GM19452 (cell line): Measurements from ENCODE around the gene GNL1.
A peak's percentile ranks its signal among the peaks of the same experiment; 100 is the strongest.
"Not testable (repeated sequence)": the region's sequence is repeated elsewhere in the genome, so short reads cannot be mapped to it uniquely, and the experiment has no call there.

ENCODE experiments used
- ATAC-seq: cut with Tn5 transposase; IDR thresholded peaks from one replicate; pipeline ENCODE4 v1.9.1; 2021; ENCODE audit not compliant: unreplicated experiment

GNL1 gene

DNA sequence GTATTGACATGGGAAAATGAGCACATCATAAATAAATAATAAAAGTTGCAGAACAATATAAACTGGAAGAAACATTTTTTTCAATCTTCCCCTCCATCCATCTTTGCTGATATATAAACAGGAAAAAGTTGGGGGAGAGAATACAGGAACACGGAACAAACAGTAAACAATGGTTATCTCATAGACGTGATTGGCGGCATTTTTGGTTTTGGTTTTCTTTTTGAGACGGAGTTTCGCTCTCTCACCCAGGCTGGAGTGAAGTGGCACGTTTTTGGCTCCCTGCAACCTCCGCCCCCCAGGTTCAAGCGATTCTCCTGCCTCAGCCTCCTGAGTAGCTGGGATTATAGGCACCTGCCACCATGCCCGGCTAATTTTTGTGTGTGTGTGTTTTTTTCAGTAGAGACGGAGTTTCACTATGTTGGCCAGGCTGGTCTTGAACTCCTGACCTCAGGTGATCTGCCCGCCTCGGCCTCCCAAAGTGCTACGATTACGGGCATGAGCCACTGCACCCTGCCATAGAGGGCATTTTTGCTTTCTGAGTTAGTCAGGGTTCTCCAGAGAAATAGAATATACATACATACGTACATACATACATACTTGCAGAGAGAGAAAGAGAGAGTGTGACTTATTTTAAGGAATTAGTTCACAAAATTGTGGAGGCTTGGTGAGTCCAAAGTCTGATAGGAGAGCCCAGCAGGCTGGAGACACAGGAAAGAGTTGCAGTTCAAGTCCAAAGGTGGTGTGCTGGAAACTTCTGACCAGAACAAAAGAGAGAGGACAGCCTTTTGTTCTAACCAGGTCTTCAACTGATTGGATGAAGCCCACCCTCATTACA, 22.6 kb downstream of the GNL1 start:
- no peak for ATAC-seq

DNA sequence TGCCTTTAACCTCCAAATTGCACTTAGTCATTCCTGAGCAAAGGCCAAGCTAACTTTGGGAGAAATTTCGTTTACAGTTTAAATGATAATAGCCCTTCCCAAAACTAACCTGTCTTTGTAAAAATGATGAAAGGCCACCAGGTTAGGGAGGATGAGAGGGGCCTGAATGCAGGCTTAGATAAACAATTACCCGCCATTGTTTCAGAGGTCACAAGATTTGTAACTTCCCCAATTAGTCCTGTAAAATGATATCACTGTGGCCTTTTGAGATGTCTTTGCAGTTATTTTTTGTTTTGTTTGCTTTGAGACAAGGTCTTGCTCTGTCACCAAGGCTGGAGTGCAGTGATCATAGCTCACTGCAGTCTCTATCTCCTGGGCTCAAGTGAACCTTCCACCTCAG, 26.3 kb downstream of the GNL1 start:
- ATAC-seq: no peak

DNA sequence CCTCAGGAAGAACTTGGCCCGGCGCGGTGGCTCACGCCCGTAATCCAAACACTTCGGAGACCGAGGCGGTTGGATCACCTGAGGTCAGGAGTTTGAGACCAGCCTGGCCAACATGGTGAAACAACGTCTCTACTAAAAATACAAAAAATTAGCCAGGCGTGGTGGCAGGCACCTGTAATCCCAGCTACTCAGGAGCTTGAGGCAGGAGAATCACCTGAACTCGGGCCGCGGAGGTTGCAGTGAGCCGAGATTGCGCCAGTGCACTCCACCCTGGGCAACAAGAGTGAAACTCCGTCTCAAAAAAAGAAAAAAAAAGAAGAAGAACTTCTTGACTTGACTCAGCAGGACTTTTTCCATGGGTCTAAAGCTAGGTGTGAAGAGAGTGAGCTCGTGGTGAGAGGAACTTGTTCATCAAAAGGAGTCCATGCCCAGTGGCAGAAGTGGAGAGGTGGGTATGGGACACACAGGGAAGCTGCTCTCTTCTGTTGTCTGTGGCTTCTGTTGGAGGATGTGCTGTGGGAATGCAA, 26.9 kb downstream of the GNL1 start:
- peak; percentile 42 for ATAC-seq

DNA sequence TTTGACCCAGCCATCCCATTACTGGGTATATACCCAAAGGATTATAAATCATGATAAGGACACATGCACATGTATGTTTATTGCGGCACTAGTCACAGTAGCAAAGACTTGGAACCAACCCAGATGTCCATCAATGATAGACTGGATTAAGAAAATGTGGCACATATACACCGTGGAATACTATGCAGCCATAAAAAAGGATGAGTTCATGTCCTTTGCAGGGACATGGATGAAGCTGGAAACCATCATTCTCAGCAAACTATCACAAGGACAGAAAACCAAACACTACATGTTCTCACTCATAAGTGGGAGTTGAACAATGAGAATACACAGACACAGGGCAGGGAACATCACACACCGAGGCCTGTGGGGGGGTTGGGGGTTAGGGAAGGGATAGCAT, 29.8 kb downstream of the GNL1 start:
- not testable (repeated sequence) for ATAC-seq

DNA sequence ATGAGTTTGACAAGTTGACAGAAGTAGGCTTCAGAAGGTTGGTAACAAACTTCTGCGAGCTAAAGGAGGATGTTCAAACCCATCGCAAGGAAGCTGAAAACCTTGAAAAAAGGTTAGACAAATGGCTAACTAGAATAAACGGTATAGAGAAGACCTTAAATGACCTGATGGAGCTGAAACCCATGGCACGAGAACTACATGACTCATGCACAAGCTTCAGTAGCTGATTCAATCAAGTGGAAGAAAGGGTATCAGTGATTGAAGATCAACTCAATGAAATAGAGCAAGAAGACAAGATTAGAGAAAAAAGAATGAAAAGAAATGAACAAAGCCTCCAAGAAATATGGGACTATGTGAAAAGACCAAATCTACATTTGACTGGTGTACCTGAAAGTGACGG, 34.3 kb downstream of the GNL1 start:
- not testable (repeated sequence) for ATAC-seq

DNA sequence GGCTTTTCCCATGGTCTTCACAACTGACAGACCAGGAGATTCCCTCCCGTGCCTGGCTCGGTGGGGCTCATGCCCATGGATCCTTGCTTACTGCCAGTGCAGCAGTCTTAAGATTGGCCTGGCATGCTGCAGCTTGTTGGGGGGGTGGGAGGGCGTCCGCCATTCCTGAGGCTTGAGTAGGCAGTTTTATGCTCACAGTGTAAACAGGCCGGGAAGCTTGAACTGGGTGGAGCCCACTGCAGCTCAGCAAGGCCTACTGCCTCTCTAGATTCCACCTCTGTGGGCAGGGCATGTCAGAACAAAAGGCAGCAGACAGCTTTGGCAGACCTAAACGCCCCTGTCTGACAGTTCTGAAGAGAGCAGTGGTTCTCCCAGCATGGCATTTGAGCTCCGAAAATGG, 35.2 kb downstream of the GNL1 start:
- ATAC-seq: not testable (repeated sequence)

DNA sequence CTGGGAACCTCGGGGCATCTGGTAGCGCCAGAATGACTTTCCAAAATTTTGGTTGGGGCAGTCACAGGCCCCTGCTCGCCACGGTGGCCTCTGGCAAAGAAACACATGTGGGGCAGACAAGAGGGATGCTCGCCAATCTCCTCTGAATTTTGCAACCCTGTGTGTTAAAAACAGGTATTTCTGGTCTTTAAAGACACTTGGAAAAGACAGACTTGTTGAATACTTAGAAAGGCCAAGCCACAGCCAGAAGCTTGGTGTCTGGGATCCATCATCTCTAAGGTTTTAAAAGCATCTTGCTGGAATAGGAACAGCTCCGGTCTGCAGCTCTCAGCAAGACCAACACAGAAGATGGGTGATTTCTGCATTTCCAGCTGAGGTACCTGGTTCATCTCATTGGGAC, 35.8 kb downstream of the GNL1 start:
- ATAC-seq: no peak

DNA sequence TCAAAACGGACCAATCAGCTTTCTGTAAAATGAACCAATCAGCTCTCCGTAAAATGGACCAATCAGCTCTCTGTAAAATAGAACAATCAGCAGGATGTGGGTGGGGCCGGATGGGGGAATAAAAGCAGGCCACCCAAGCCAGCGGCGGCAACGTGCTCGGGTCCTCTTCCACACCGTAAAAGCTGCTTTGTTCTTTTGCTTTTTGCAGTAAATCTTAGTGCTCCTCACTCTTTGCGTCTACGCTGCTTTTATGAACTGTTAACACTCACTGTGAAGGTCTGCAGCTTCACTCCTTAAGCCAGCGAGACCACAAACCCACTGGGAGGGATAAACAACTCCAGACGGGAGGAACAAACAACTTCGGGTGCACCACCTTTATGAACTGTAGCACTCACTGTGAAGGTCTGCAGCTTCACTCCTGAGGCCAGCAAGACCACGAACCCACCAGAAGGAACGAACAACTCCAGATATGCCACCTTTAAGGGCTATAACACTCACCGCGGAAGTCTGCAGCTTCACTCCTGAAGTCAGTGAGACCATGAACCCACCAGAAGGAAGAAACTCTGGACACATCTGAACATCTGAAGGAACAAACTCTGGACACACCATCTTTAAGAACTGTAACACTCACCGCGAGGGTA, 37.7 kb downstream of the GNL1 start:
- not testable (repeated sequence) for ATAC-seq

DNA sequence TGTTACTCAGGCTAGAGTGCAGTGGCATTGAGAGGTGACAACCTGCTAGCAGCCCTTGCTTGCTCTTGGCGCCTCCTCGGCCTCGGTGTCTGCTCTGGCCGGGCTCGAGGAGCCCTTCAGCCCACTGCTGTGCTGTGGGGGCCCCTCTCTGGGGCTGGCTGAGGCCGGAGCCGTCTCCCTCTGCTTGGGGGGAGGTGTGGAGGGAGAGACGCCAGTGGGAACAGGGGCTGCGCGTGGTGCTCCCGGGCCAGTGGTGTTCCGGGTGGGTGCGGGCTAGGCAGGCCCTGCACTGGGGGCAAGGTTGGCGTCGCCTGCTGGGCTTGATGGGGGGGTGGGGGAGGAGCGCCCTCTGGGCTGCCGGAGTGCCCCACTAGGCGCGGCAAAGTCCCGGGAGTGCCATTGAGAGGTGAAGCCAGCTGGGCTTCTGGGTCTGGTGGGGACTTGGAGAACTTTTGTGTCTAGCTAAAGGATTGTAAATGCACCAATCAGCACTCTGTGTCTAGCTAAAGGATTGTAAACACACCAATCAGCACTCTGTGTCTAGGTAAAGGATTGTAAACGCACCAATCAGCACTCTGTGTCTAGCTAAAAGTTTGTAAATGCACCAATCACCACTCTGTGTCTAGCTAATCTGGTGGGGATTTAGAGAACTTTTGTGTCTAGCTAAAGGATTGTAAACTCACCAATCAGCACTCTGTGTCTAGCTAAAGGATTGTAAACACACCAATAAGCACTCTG, 38.4 kb downstream of the GNL1 start:
- ATAC-seq: not testable (repeated sequence)

DNA sequence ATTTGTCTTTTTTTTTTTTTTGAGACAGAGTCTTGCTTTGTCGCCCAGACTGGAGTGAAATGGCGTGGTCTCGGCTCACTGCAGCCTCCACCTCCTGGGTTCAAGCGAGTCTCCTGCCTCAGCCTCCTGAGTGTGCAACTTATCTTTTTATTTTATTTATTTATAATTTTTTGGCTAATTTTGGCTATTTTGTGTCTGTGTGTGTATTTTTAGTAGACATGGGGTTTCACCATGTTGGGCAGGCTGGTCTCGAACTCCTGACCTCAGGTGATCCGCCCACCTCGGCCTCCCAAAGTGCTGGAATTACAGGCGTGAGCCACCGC, 39.6 kb downstream of the GNL1 start:
- ATAC-seq: not testable (repeated sequence)

DNA sequence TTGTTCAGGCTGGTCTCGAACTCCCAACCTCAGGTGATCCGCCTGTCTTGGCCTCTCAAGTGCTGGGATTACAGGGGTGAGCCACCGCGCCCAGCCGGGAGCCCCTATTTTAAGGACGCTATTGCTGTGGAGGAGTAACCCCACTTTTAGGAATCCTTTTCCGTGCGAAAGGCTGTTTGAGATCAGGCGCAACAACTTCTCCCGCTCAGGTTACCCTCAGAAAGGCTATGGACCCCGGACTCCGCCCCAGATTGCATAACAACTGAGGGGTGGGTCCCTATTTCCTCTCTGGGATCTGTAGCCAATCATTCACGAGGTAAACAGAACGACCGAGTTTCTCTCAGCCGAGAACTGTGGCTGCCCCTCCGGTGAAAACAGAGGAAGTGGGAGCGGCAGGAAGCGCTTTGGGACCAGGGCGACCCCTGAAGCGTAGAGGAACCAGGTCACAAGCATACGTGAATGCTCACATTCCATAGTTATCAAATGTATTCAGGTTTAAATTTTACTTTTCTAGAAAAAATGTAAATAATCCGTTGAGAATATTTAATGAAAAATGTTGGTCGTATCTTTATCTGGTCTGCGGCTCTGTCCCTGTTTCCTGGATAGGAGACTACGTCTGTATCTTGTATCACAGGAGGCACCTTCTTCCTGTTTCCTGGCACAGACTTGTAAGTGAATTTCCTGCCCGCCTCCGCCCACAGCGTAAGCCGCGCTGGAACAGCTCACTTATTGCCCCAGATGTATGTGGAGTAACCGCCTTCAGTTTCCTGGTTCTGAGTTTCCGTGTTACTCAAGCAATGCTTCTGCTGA, 40.1 kb downstream of the GNL1 start:
- peak; percentile 68 for ATAC-seq

DNA sequence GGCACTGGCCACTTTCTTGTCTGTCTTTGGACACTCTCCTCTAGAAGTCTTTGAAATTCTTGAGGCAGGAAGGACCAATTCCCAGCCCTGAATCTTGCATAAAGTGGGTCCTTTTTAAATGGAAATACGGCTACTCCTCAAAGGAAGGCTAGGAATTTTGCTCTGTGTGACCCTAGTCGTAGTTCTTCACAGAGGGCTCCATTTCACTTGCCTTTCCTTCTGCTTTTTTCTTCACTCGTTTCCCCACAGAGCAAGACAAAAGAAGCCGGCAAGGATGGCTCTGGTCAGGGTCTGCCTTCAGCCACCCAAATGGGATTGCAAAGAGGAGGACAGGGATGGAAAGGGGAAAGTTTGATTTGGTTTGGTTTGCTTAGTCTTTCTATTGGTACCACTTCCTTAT, 41.2 kb downstream of the GNL1 start:
- no peak for ATAC-seq

DNA sequence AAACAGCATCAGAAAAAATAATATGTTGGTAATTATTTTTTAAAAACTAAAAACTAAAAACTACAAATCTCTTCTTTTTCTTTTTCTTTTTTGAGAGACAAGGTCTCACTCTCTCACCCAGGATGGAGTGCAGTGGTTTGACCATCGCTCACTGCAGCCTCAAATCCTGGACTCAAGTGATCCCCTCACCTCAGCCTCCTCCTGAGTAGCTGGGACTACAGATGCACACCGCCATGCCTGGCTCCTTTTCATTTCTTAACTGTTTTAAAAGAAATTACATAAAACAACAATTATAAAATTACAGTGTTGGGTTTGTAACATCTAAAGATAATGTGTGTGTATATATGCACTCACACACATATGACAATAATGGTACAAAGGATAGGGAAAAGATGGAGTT, 42.8 kb downstream of the GNL1 start:
- no peak for ATAC-seq

DNA sequence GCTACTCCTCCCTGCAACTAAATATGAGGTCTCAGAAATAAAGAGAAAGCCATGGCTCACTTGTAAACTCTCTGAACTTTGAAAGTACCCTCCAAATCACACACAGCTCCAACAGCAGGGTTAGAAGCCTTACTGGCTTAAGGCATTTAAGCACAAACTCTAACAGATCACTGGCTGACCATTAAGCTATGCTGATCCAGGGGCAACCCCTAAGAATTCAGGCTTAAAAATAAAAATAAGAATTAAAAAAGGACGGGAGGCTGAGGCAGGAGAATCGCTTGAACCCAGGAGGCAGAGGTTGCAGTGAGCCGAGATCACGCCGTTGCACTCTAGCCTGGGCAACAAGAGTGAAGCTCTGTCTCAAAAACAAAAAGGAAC, 45.1 kb downstream of the GNL1 start:
- ATAC-seq: no peak

DNA sequence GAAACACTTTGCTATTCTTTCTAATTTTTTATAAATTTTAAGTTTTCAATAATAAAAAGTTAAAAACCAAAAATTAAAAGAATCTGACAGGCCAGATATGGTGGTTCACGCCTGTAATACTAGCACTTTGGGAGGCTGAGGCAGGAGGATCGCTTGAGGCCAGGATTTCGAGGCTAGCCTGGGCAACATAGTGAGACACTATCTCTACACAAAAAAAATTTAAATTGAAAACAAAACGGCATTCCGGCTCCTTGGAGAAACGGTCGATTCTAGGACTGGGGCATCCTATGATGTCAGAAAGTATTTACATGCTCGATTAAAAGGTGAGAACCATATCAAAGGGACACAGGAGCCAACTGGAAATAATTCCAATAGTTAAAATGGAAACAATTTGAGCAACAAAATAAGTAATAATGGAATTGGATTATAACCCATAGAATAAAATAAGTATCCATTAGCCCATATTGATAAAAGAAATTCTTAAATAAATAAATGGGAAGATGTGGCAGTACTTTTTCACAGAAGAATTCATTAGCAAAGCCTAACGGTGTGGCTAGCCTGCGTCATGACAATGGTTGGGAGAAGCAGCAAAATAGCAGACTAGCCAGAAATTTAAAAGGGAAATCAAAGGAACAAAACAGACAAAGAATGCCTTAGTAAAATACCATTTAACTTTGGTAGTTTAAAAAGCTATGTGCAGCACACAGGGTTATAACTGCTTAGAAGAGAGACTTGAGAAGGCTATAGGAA, 45.7 kb downstream of the GNL1 start:
- no peak for ATAC-seq

DNA sequence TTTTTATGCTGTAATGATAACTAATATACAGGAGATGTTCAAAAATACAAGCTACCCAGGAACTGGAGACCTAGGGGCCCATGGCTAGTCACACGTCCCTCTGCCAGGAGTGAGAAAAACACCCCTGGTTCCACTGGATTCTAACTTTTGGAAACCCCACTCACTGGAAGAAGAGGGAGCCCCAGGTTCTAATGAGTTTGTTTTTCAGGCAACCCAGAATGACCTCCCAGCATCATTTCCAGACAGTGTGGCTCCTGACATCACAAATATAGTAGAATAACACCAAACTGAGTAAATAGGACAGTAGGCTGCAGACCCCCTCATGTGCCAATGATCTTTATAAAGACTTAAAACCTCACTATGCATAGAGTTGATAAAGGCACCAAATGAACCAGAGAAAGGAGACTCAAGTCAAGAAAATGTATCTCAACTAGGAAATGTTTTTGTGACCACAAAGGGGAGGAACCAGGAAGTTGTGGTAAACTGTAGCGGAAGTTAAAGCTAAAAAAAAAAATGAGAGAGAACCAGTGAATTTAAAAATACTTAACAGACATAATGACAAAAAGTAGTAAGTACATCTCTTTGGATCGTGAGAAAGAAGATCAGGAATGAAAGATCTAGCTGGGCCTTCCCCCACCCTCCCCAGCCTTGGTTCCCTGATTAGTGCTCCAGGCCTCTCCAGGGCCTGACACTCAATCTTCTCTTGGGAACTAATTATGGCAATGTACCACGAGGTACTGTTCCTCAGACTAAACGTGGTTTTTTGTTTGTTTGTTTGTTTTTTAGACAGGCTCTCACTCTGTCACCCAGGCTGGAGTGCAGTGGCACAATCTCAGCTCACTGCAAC, 47.2 kb downstream of the GNL1 start:
- no peak for ATAC-seq

DNA sequence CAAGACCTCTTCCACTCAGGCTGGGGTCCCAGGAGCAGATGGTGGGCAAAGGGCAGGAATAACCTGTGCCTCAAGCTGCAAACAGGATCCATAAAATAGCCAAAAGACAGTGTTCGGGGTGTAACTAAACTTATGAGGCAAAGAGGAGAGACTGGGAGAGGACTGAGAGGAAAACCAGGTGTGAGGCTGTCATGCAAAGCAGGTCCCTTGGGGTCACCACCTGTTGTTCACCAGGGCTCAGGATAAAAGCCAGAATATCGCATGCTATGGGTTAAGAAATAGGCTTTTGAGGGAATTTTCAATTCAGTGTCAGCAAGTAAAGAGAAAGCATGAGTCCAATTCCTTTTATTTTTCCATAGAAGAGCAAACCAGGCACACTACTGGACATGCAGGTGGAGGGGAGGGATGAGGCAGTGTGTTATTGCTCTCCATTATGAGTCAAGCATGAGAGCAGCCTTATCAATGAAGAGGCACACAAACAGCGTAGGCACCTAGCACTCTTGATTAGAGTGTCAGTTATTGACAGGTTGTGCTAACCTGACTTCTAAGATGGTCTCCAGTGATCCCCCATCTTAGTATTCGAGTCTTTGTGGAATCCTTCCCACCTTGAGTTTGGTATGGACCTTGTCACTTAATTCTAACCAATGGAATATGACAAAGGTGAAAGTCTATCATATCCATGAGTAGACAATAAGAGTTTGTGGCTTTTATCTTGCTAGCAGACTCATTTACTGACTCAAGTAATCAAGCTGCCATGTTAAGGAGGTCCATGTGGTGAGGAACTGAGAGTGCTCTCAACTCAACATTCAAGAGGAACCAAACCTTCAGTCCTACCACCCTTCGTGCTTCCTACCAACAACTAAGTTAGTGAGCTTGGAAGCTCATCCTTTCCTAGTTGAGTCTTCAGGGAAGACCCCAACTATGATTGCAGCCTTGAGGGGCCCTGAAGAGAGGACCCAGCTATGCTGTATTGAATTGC, 48.2 kb downstream of the GNL1 start:
- no peak for ATAC-seq
